ENCODE results near the gene TAF8.

- TF ChIP-seq, protein P1, sequence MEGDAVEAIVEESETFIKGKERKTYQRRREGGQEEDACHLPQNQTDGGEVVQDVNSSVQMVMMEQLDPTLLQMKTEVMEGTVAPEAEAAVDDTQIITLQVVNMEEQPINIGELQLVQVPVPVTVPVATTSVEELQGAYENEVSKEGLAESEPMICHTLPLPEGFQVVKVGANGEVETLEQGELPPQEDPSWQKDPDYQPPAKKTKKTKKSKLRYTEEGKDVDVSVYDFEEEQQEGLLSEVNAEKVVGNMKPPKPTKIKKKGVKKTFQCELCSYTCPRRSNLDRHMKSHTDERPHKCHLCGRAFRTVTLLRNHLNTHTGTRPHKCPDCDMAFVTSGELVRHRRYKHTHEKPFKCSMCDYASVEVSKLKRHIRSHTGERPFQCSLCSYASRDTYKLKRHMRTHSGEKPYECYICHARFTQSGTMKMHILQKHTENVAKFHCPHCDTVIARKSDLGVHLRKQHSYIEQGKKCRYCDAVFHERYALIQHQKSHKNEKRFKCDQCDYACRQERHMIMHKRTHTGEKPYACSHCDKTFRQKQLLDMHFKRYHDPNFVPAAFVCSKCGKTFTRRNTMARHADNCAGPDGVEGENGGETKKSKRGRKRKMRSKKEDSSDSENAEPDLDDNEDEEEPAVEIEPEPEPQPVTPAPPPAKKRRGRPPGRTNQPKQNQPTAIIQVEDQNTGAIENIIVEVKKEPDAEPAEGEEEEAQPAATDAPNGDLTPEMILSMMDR (IDR thresholded peaks at IDR 0.05), result no peak
- TF ChIP-seq POLR2A (IDR thresholded peaks at IDR 0.05), result no peak
Observed at GRCh38 chr6:42106112-42107023, 56.0 kb downstream of the TAF8 start.
